H9 (cell line): Measurements from ENCODE around the gene CLPTM1L. TPM values are rescaled to one million over a fixed set of nuclear protein-coding genes. Genes with fewer than 3 reads are reported as not detected.

Experiments used
- DNase-seq: peaks from one replicate; pipeline ENCODE4 v3.0.0-alpha.2; 2017
- H2AFZ ChIP-seq: one replicate; pipeline ENCODE4 v1.6.1; 2013; ENCODE audit warnings: mild to moderate bottlenecking, low read length, control low read depth, moderate library complexity
- H2AK5ac ChIP-seq: 2 replicates; pipeline ENCODE4 v1.6.1; 2013; ENCODE audit warnings: low read length, control low read depth, mixed read lengths; ENCODE audit not compliant: insufficient read length
- H2BK120ac ChIP-seq: one replicate; pipeline ENCODE4 v1.6.1; 2013; ENCODE audit warnings: low read depth, mild to moderate bottlenecking, low read length, control low read depth, inconsistent platforms; ENCODE audit not compliant: poor library complexity, severe bottlenecking
- H2BK12ac ChIP-seq: 2 replicates; pipeline ENCODE4 v1.6.1; 2013; ENCODE audit warnings: low read length, control low read depth, mixed read lengths, low read depth; ENCODE audit not compliant: insufficient read length
- H2BK15ac ChIP-seq: 2 replicates; pipeline ENCODE4 v1.6.1; 2013; ENCODE audit warnings: low read depth, low read length, control low read depth
- H2BK20ac ChIP-seq: one replicate; pipeline ENCODE4 v1.6.1; 2013; ENCODE audit warnings: low read depth, mild to moderate bottlenecking, low read length, control low read depth, inconsistent platforms; ENCODE audit not compliant: poor library complexity, severe bottlenecking
- H2BK5ac ChIP-seq: 2 replicates; pipeline ENCODE4 v1.6.1; 2013; ENCODE audit warnings: low read length, control low read depth, mixed read lengths; ENCODE audit not compliant: insufficient read length
- H3K14ac ChIP-seq: 2 replicates; pipeline ENCODE4 v1.6.1; 2013; ENCODE audit warnings: low read length, control low read depth; ENCODE audit not compliant: insufficient read depth
- H3K18ac ChIP-seq: 2 replicates; pipeline ENCODE4 v1.6.1; 2013; ENCODE audit warnings: low read depth, mild to moderate bottlenecking, mixed read lengths, low read length, control low read depth; ENCODE audit not compliant: insufficient read length
- H3K23ac ChIP-seq: 2 replicates; pipeline ENCODE4 v1.6.1; 2013; ENCODE audit warnings: low read length, control low read depth, mixed read lengths, low read depth; ENCODE audit not compliant: insufficient read length
- H3K23me2 ChIP-seq: 2 replicates; pipeline ENCODE4 v1.6.1; 2013; ENCODE audit warnings: low read depth, mild to moderate bottlenecking, mixed read lengths, low read length, control low read depth; ENCODE audit not compliant: insufficient read length, poor library complexity, severe bottlenecking
- H3K27ac ChIP-seq: 2 replicates; pipeline ENCODE4 v1.5.1; 2013; ENCODE audit warnings: low read length, control low read depth, mixed read lengths, low read depth; ENCODE audit not compliant: insufficient read length
- H3K27me3 ChIP-seq: 2 replicates; pipeline ENCODE4 v1.6.1; 2013; ENCODE audit warnings: low read length, control low read depth, inconsistent platforms; ENCODE audit not compliant: insufficient read depth
- H3K4ac ChIP-seq: 2 replicates; pipeline ENCODE4 v1.6.1; 2013; ENCODE audit warnings: low read depth, mild to moderate bottlenecking, control low read depth, inconsistent platforms, low read length, moderate library complexity
- H3K4me1 ChIP-seq: 2 replicates; pipeline ENCODE4 v1.6.1; 2013; ENCODE audit warnings: low read length, control low read depth, inconsistent platforms; ENCODE audit not compliant: insufficient read depth
- H3K4me2 ChIP-seq: 2 replicates; pipeline ENCODE4 v1.6.1; 2013; ENCODE audit warnings: low read length, control low read depth, mixed read lengths; ENCODE audit not compliant: insufficient read length, insufficient read depth
- H3K56ac ChIP-seq: 2 replicates; pipeline ENCODE4 v1.6.1; 2013; ENCODE audit warnings: low read depth, mild to moderate bottlenecking, mixed read lengths, low read length, control low read depth; ENCODE audit not compliant: insufficient read length
- H3K79me1 ChIP-seq: 2 replicates; pipeline ENCODE4 v1.6.1; 2013; ENCODE audit warnings: low read depth, mild to moderate bottlenecking, moderate library complexity, low read length, control low read depth, inconsistent platforms; ENCODE audit not compliant: insufficient read depth, poor library complexity, severe bottlenecking
- H3K79me2 ChIP-seq: 2 replicates; pipeline ENCODE4 v1.6.1; 2013; ENCODE audit warnings: low read length, control low read depth, inconsistent platforms; ENCODE audit not compliant: insufficient read depth
- H3K9ac ChIP-seq: 2 replicates; pipeline ENCODE4 v1.6.1; 2013; ENCODE audit warnings: low read length, control low read depth, mixed read lengths; ENCODE audit not compliant: insufficient read length; ENCODE audit errors: extremely low read depth
- H3K9me3 ChIP-seq: one replicate; pipeline ENCODE4 v1.6.1; 2013; ENCODE audit warnings: low read depth, low read length, inconsistent platforms; ENCODE audit not compliant: control insufficient read depth
- H3T11ph ChIP-seq: one replicate; pipeline ENCODE4 v1.6.1; 2013; ENCODE audit warnings: mild to moderate bottlenecking, low read length, control low read depth, inconsistent platforms
- H4K20me1 ChIP-seq: one replicate; pipeline ENCODE4 v1.6.1; 2013; ENCODE audit not compliant: control insufficient read depth, insufficient read length, insufficient read depth
- H4K5ac ChIP-seq: 2 replicates; pipeline ENCODE4 v1.6.1; 2013; ENCODE audit warnings: low read depth, mild to moderate bottlenecking, mixed read lengths, low read length, control low read depth; ENCODE audit not compliant: insufficient read length
- H4K8ac ChIP-seq: replicated peaks from 2 replicates; pipeline ENCODE4 v1.6.1; 2013; ENCODE audit warnings: low read length, control low read depth, mixed read lengths, low read depth; ENCODE audit not compliant: insufficient read length
- H4K91ac ChIP-seq: 2 replicates; pipeline ENCODE4 v1.6.1; 2013; ENCODE audit warnings: low read depth, mild to moderate bottlenecking, moderate library complexity, mixed read lengths, low read length, control low read depth; ENCODE audit not compliant: insufficient read length
- H3K27ac Mint-ChIP-seq, 3 experiments: 2 replicates in 2 of 3; 3 replicates in 1 of 3; pipeline ENCODE4 v1.8.0; 2020 to 2021; ENCODE audit warnings: mixed read lengths in 3 of 3, mild to moderate bottlenecking in 1 of 3, moderate library complexity in 1 of 3
- H3K27me3 Mint-ChIP-seq: 2 replicates; pipeline ENCODE4 v1.8.0; 2021; ENCODE audit warnings: low read depth, mild to moderate bottlenecking, moderate library complexity, mixed read lengths
- H3K36me3 Mint-ChIP-seq, 3 experiments: 2 replicates in 2 of 3; 3 replicates in 1 of 3; pipeline ENCODE4 v1.8.0; 2020 to 2021; ENCODE audit warnings: low read depth in 3 of 3, mixed read lengths in 3 of 3; ENCODE audit not compliant: insufficient read depth in 1 of 3
- H3K4me1 Mint-ChIP-seq, 2 experiments: 2 replicates each; pipeline ENCODE4 v1.8.0; 2020; ENCODE audit warnings: mixed read lengths in 2 of 2
- H3K4me3 Mint-ChIP-seq, 2 experiments: 2 replicates in 1 of 2; 3 replicates in 1 of 2; pipeline ENCODE4 v1.8.0; 2020 to 2021; ENCODE audit warnings: mild to moderate bottlenecking in 2 of 2, mixed read lengths in 2 of 2, moderate library complexity in 1 of 2
- H3K9me3 Mint-ChIP-seq, 2 experiments: 2 replicates in 1 of 2; 3 replicates in 1 of 2; pipeline ENCODE4 v1.8.0; 2020; ENCODE audit warnings: mild to moderate bottlenecking in 2 of 2, mixed read lengths in 2 of 2, moderate library complexity in 1 of 2
- CTCF ChIP-seq: fragments of 200-600 bp; sonication (generic); conservative IDR thresholded peaks from 3 replicates; pipeline ENCODE4 v1.8.0; 2021; ENCODE audit warnings: antibody characterized with exemption, mild to moderate bottlenecking
- WGBS: extraction: QIAGEN DNeasy Blood & Tissue Kit; methylation state at CpG from one replicate; pipeline ENCODE4 v1.1.7; 2013; ENCODE audit warnings: missing lambda C conversion rate, low lambda C conversion rate, mixed read lengths; ENCODE audit not compliant: insufficient read length; ENCODE audit errors: extremely low coverage; 5-methylcytosine and 5-hydroxymethylcytosine counted together
- total RNA-seq: library from RNA; stranded (reverse); gene quantifications from 2 replicates; pipeline ENCODE4 v1.2.1, GENCODE V29; 2021

The CLPTM1L gene
- total RNA-seq, 1 experiment from 2014 or later, result 108 TPM

GRCh38 chr5:1338196-1338490 lies 6.8 kb downstream of the CLPTM1L start:
- H4K91ac ChIP-seq, result no peak overlapping the region
- Mint-ChIP-seq H3K27me3 (no peaks in the 10 kb centered on the region), H3K4me1 (peaks cover 0 to 1% of the 10 kb centered on the region in 2 experiments; a peak in 1 of 4 replicates), H3K27ac (no peak overlapping the region; a peak in 1 of 7 replicates), H3K36me3 (peaks cover 53 to 89% (median 85%) of the 10 kb centered on the region in 3 experiments), H3K9me3 (no peaks in the 10 kb centered on the region), H3K4me3 (peak overlapping the region in 1 of 2 experiments; percentile 42; a peak in 1 of 5 replicates)
- no peak for DNase-seq
- no peak overlapping the region for H3K56ac ChIP-seq
- no CpG with 5 or more reads among the region's 12 CpGs for WGBS
- H3K14ac ChIP-seq, result no peak overlapping the region
- H3K23me2 ChIP-seq, result no peaks in the 10 kb centered on the region
- no peaks in the 10 kb centered on the region for H4K20me1 ChIP-seq
- no peak overlapping the region for H2AFZ ChIP-seq
- no peak overlapping the region for H3K4me2 ChIP-seq
- no peak overlapping the region for H4K5ac ChIP-seq
- H2BK12ac ChIP-seq, result no peak overlapping the region
- H3K27ac ChIP-seq, result no peak overlapping the region
- no peaks in the 10 kb centered on the region for H3K4me1 ChIP-seq
- H2BK5ac ChIP-seq, result no peak overlapping the region
- no peaks in the 10 kb centered on the region for H3K79me1 ChIP-seq
- H2BK20ac ChIP-seq, result no peak overlapping the region
- no peaks in the 10 kb centered on the region for H3K9me3 ChIP-seq
- TF ChIP-seq CTCF, result no peak
- no peak overlapping the region for H3K4ac ChIP-seq
- no peak overlapping the region for H3K9ac ChIP-seq
- H4K8ac ChIP-seq, result no peak overlapping the region
- no peak overlapping the region for H2BK120ac ChIP-seq
- no peak overlapping the region for H3K18ac ChIP-seq
- H3K79me2 ChIP-seq, result peaks cover under 1% of the 10 kb centered on the region; the same call in 1 of the 2 replicates
- no peak overlapping the region for H3T11ph ChIP-seq
- H2BK15ac ChIP-seq, result no peak overlapping the region
- H3K27me3 ChIP-seq, result no peaks in the 10 kb centered on the region
- no peak overlapping the region for H2AK5ac ChIP-seq
- no peak overlapping the region for H3K23ac ChIP-seq
